Hepatocyte (in vitro differentiated cells): ENCODE data around the gene MTG1. TPM values are rescaled to one million over a fixed set of nuclear protein-coding genes. Genes with fewer than 3 reads are reported as not detected.

Experiments
- DNase-seq: peaks from one replicate; pipeline ENCODE4 v3.0.0-alpha.2; 2016; ENCODE audit warnings: low spot score
- H2AFZ ChIP-seq: fragments of 200-600 bp; sonication (generic); 2 replicates; pipeline ENCODE4 v1.6.0; 2016; ENCODE audit warnings: antibody characterized with exemption, mild to moderate bottlenecking
- H3K27ac ChIP-seq: fragments of 200-600 bp; sonication (generic); 2 replicates; pipeline ENCODE4 v1.5.1; 2016; ENCODE audit warnings: mild to moderate bottlenecking
- H3K27me3 ChIP-seq: fragments of 200-600 bp; sonication (generic); 2 replicates; pipeline ENCODE4 v1.6.1; 2016
- H3K36me3 ChIP-seq: fragments of 200-600 bp; sonication (generic); replicated peaks from 2 replicates; pipeline ENCODE4 v1.5.1; 2016; ENCODE audit warnings: low read depth; ENCODE audit not compliant: insufficient read depth
- H3K4me1 ChIP-seq: fragments of 200-600 bp; sonication (generic); 2 replicates; pipeline ENCODE4 v1.5.1; 2016; ENCODE audit warnings: mild to moderate bottlenecking, moderate library complexity; ENCODE audit not compliant: insufficient read depth
- H3K4me2 ChIP-seq: fragments of 200-600 bp; sonication (generic); 2 replicates; pipeline ENCODE4 v1.6.0; 2016
- H3K4me3 ChIP-seq: fragments of 200-600 bp; sonication (generic); 2 replicates; pipeline ENCODE4 v1.5.1; 2016; ENCODE audit warnings: mild to moderate bottlenecking
- H3K79me2 ChIP-seq: fragments of 200-600 bp; sonication (generic); 2 replicates; pipeline ENCODE4 v1.6.0; 2017; ENCODE audit warnings: mild to moderate bottlenecking
- H3K9me2 ChIP-seq: fragments of 200-600 bp; sonication (generic); replicated peaks from 2 replicates; pipeline ENCODE4 v1.6.0; 2017; ENCODE audit warnings: mild to moderate bottlenecking; ENCODE audit not compliant: insufficient read depth
- H3K9me3 ChIP-seq: fragments of 200-600 bp; sonication (generic); 2 replicates; pipeline ENCODE4 v1.5.1; 2016; ENCODE audit warnings: low read depth, mild to moderate bottlenecking
- H4K20me1 ChIP-seq: fragments of 200-600 bp; sonication (generic); 2 replicates; pipeline ENCODE4 v1.6.0; 2016; ENCODE audit warnings: mild to moderate bottlenecking; ENCODE audit not compliant: insufficient read depth, poor library complexity, severe bottlenecking
- EZH2 ChIP-seq: fragments of 200-600 bp; sonication (generic); IDR thresholded peaks from 2 replicates; pipeline ENCODE4 v1.6.1; 2016; ENCODE audit warnings: antibody characterized with exemption, mild to moderate bottlenecking, borderline replicate concordance
- EZH2phosphoT487 ChIP-seq: fragments of 200-600 bp; sonication (generic); IDR thresholded peaks from one replicate; pipeline ENCODE4 v1.6.1; 2018; ENCODE audit warnings: antibody characterized with exemption, mild to moderate bottlenecking, low read depth, moderate library complexity; ENCODE audit not compliant: unreplicated experiment, severe bottlenecking
- WGBS: methylation state at CpG from one replicate; pipeline ENCODE4 v1.1.6; 2016; ENCODE audit warnings: low lambda C conversion rate; ENCODE audit errors: missing lambda C conversion rate; 5-methylcytosine and 5-hydroxymethylcytosine counted together
- polyA plus RNA-seq: library from polyadenylated mRNA; unstranded; fragments of >200 nt; fragmentation: Nextera tagmentation; extraction: Ambion mirVana; gene quantifications from 2 replicates; pipeline ENCODE4 v1.2.1, GENCODE V29; 2016
- total RNA-seq: library from RNA; depleted of rRNA; stranded (reverse); fragments of >200 nt; gene quantifications from 2 replicates; pipeline ENCODE4 v1.2.3, GENCODE V29; 2014
- TF ChIP-seq, protein P1 (sequence below): fragments of 200-600 bp; sonication (generic); IDR thresholded peaks from 2 replicates; pipeline ENCODE4 v1.5.1; 2016; ENCODE audit warnings: antibody characterized with exemption, mild to moderate bottlenecking; ENCODE audit not compliant: poor library complexity

MTG1 gene
- total and polyA plus RNA-seq, 2 experiments from 2014 or later, result 53.2 to 154 TPM

DNA sequence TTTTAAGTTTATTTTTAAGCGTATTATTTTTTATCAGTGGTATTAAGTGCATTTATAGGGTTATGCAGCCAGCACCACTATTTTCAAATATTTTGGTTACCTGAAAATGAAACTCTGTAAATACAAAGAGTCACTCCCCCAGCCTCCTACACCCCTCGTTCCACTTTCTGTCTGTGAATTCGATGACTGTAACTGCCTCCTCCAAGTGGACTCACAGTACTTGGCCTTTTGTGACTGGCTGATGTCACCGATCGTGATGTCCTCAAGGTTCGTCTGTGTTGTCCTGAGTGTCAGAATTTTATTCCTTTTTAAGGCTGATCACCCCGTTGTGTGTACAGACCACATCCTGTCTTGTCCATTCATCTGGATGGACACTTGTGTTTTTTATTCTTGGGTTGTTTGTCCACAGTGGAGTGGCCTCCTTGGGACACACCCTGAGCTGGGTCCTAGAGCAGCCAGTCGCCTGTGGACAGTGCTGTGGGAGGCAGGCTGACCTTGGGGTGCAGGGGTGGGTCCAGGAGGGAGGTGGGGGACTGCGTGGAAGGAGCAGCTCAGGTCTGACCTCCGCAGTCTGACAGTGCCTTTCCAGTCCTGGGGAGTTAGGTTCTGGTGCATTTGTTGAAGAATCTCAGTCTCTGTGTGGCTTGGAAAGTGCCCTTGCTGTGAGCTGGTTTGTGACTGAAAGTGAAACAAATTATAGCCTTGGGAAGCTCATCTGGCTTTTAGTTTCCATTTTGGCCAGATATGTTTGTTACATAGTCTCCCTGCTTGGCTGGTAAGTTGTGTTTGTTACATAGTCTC, 6.9 kb downstream of the MTG1 start:
- H3K27me3 ChIP-seq, result no peaks in the 10 kb centered on the region
- no peak for TF ChIP-seq EZH2phosphoT487
- TF ChIP-seq EZH2, result no peak
- TF ChIP-seq, protein P1, sequence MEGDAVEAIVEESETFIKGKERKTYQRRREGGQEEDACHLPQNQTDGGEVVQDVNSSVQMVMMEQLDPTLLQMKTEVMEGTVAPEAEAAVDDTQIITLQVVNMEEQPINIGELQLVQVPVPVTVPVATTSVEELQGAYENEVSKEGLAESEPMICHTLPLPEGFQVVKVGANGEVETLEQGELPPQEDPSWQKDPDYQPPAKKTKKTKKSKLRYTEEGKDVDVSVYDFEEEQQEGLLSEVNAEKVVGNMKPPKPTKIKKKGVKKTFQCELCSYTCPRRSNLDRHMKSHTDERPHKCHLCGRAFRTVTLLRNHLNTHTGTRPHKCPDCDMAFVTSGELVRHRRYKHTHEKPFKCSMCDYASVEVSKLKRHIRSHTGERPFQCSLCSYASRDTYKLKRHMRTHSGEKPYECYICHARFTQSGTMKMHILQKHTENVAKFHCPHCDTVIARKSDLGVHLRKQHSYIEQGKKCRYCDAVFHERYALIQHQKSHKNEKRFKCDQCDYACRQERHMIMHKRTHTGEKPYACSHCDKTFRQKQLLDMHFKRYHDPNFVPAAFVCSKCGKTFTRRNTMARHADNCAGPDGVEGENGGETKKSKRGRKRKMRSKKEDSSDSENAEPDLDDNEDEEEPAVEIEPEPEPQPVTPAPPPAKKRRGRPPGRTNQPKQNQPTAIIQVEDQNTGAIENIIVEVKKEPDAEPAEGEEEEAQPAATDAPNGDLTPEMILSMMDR, result no peak
- H3K79me2 ChIP-seq, result peaks cover 49% of the 10 kb centered on the region
- DNase-seq, result no peak
- H2AFZ ChIP-seq, result no peak overlapping the region
- no peak overlapping the region for H3K4me2 ChIP-seq
- H3K9me2 ChIP-seq, result no peaks in the 10 kb centered on the region
- 95% methylated on average over 10 of the region's 10 CpGs for WGBS
- H3K27ac ChIP-seq, result no peak overlapping the region
- no peak overlapping the region for H3K4me3 ChIP-seq
- H3K9me3 ChIP-seq, result no peaks in the 10 kb centered on the region
- H3K36me3 ChIP-seq, result peaks cover 7% of the 10 kb centered on the region
- H4K20me1 ChIP-seq, result no peaks in the 10 kb centered on the region
- H3K4me1 ChIP-seq, result no peaks in the 10 kb centered on the region

DNA sequence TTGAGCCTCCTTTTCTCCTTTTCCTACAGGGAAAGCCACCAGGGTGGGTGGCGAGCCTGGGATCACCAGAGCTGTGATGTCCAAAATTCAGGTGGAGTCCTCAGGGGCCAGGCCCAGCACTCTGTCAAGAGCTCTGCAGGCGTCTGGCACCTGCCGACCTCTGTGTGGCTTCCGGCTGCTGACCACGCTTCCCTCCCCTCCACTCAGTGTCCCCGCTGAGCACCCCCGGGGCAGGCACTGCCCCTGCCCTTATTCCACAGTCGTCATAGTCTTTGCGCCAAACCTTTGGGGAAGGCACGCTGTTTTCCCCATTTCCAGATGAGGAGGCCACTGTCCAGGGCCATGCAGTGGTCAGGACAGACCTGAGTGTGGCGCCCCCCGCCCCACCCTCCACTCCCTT, 7.5 kb downstream of the MTG1 start:
- H3K27me3 ChIP-seq, result no peaks in the 10 kb centered on the region
- H3K4me1 ChIP-seq, result no peaks in the 10 kb centered on the region
- peaks cover 7% of the 10 kb centered on the region for H3K36me3 ChIP-seq
- no peak overlapping the region for H3K27ac ChIP-seq
- no peak for DNase-seq
- 97% methylated on average over 12 of the region's 12 CpGs for WGBS
- no peaks in the 10 kb centered on the region for H3K9me3 ChIP-seq
- no peak overlapping the region for H2AFZ ChIP-seq
- no peaks in the 10 kb centered on the region for H3K9me2 ChIP-seq
- H3K4me3 ChIP-seq, result no peak overlapping the region
- peaks cover 49% of the 10 kb centered on the region for H3K79me2 ChIP-seq
- H3K4me2 ChIP-seq, result no peak overlapping the region
- TF ChIP-seq EZH2 (no peak), EZH2phosphoT487 (no peak)
- TF ChIP-seq, protein P1, result no peak
- no peaks in the 10 kb centered on the region for H4K20me1 ChIP-seq

DNA sequence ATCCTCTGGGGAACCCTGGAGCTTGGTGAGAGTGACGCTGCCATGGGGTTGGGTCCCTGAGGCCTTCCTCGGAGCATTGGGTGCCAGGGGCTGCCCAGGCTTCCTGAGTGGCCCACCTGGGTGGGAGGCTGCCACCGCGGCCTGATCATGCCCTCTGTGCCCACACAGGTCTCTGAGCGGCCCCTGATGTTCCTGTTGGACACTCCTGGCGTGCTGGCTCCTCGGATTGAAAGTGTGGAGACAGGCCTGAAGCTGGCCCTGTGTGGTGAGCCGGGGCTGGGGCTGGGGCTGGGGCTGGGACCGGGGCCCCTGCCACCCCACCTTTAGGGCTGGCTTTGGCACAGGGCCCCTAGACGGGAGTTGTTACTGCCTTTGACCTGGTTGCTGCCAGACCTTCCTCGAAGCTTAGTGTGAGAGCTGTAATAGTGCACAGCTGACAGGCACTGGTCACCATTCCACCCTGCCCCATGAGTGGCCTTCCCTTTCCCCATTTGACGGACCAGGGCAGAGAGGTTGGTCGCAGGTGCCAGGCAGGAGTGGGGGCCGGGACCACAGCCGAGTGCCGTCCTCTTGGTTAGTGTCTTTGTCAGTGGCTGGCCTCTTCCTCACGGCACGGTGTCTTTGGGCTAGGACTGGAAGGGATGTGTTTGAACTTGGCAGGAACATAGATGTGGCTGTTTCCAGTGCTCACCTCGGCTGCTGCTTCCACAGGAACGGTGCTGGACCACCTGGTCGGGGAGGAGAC, 8.2 kb downstream of the MTG1 start:
- peaks cover 7% of the 10 kb centered on the region for H3K36me3 ChIP-seq
- TF ChIP-seq, protein P1, result no peak
- no peak for TF ChIP-seq EZH2
- no peak for TF ChIP-seq EZH2phosphoT487
- H3K79me2 ChIP-seq, result peaks cover 49% of the 10 kb centered on the region
- H3K27me3 ChIP-seq, result no peaks in the 10 kb centered on the region
- 98% methylated on average over 18 of the region's 21 CpGs for WGBS
- H4K20me1 ChIP-seq, result no peaks in the 10 kb centered on the region
- no peak overlapping the region for H3K4me3 ChIP-seq
- no peak for DNase-seq
- no peaks in the 10 kb centered on the region for H3K9me2 ChIP-seq
- H3K4me2 ChIP-seq, result no peak overlapping the region
- no peaks in the 10 kb centered on the region for H3K9me3 ChIP-seq
- no peaks in the 10 kb centered on the region for H3K4me1 ChIP-seq
- no peak overlapping the region for H3K27ac ChIP-seq
- no peak overlapping the region for H2AFZ ChIP-seq
